GM12878 (cell line): ENCODE data around the gene OPN3. TPM values are rescaled to one million over a fixed set of nuclear protein-coding genes. Genes with fewer than 3 reads are reported as not detected.

Experiments used
- ATAC-seq: fragments of 200-7000 bp; cut with Tn5 transposase; 3 replicates; pipeline ENCODE4 v1.9.1; 2020; ENCODE audit warnings: mild to moderate bottlenecking, moderate library complexity
- BruUV-seq: library from RNA; stranded (reverse); fragments of 400-500 nt; replicated peaks from 2 replicates; lab custom pipeline; 2021; lab: Mats Ljungman, UMichigan
- CTCF ChIA-PET: fragments of 300-600 bp; sonication (Branson Sonifier 250); formaldehyde crosslinking; extraction: SDS; loops from one replicate; lab custom pipeline; 2021; ENCODE audit warnings: inconsistent platforms; lab: Yijun Ruan, JAX
- POLR2A ChIA-PET: fragments of 350-600 bp; formaldehyde crosslinking; extraction: SDS; loops from one replicate; lab custom pipeline; 2021; ENCODE audit warnings: inconsistent platforms; lab: Charles Lee
- RAD21 ChIA-PET: fragments of 300-600 bp; sonication (Branson Sonifier 250); formaldehyde crosslinking; loops from one replicate; lab custom pipeline; 2023; ENCODE audit warnings: antibody characterized with exemption; ENCODE audit not compliant: unreplicated experiment; lab: Charles Lee
- SMC1A ChIA-PET: fragments of 300-600 bp; sonication (Branson Sonifier 250); formaldehyde crosslinking; loops from one replicate; lab custom pipeline; 2023; ENCODE audit not compliant: unreplicated experiment, uncharacterized antibody; lab: Charles Lee
- DNase-seq: peaks from one replicate; pipeline ENCODE4 v3.0.0-alpha.2; 2011; ENCODE audit warnings: low read depth, low spot score
- FAIRE-seq: peaks from 3 replicates; lab custom pipeline; 2011; peaks lifted over from hg19 to GRCh38; lab: Jason Lieb, UNC
- H2AFZ ChIP-seq: 2 replicates; pipeline ENCODE4 v1.6.0; 2011; ENCODE audit warnings: low read depth, low read length, control low read depth; ENCODE audit not compliant: control insufficient read depth
- H3K27ac ChIP-seq: 2 replicates; pipeline ENCODE4 v1.5.1; 2011; ENCODE audit warnings: control low read depth; ENCODE audit not compliant: control insufficient read depth, insufficient read depth
- H3K27me3 ChIP-seq, 2 experiments: replicated peaks in 1 of 2; 2 replicates each; pipeline versions ENCODE4 v1.6.0 to v1.6.1; 2011; ENCODE audit warnings: low read length in 1 of 2; ENCODE audit not compliant: control insufficient read depth in 2 of 2, insufficient read depth in 2 of 2
- H3K36me3 ChIP-seq, 2 experiments: 2 replicates each; pipeline ENCODE4 v1.5.1; 2011; ENCODE audit warnings: low read length in 1 of 2; ENCODE audit not compliant: control insufficient read depth in 2 of 2, insufficient read depth in 2 of 2
- H3K4me1 ChIP-seq: 2 replicates; pipeline ENCODE4 v1.6.1; 2011; ENCODE audit warnings: mild to moderate bottlenecking, low read length, moderate library complexity, mixed read lengths; ENCODE audit not compliant: control insufficient read depth, insufficient read depth
- H3K4me2 ChIP-seq: 2 replicates; pipeline ENCODE4 v1.6.0; 2011; ENCODE audit warnings: control low read depth; ENCODE audit not compliant: control insufficient read depth, insufficient read depth
- H3K4me3 ChIP-seq: fragments of 200-600 bp; sonication (generic); 2 replicates; pipeline ENCODE4 v1.5.1; 2016
- H3K79me2 ChIP-seq: 2 replicates; pipeline ENCODE4 v1.6.0; 2011; ENCODE audit warnings: low read length; ENCODE audit not compliant: control insufficient read depth, insufficient read depth
- H3K9ac ChIP-seq: 2 replicates; pipeline ENCODE4 v1.8.0; 2011; ENCODE audit warnings: low read length, control low read depth, mixed read lengths; ENCODE audit not compliant: control insufficient read depth, insufficient read depth
- H3K9me3 ChIP-seq: replicated peaks from 3 replicates; pipeline ENCODE4 v1.5.1; 2011; ENCODE audit warnings: mild to moderate bottlenecking, low read length; ENCODE audit not compliant: control insufficient read depth, insufficient read depth
- H4K20me1 ChIP-seq: 2 replicates; pipeline ENCODE4 v1.6.0; 2011; ENCODE audit not compliant: control insufficient read depth, insufficient read depth
- ATF7 ChIP-seq: fragments of 450-650 bp; IDR thresholded peaks from 2 replicates; pipeline ENCODE4 v1.6.1; 2016; ENCODE audit warnings: low read depth, mild to moderate bottlenecking
- CHD4 ChIP-seq: fragments of 200-600 bp; sonication (generic); IDR thresholded peaks from 2 replicates; pipeline ENCODE4 v1.6.1; 2016; ENCODE audit warnings: mild to moderate bottlenecking
- CTCF ChIP-seq, 3 experiments: IDR thresholded peaks in 2 of 3; conservative IDR thresholded peaks in 1 of 3; 2 replicates each; pipeline ENCODE4 v1.5.1; 2011; ENCODE audit warnings: low read depth in 3 of 3, low read length in 3 of 3, mild to moderate bottlenecking in 3 of 3, control low read depth in 2 of 3, moderate library complexity in 2 of 3, inconsistent platforms in 1 of 3, mixed read lengths in 1 of 3; ENCODE audit not compliant: control insufficient read depth in 2 of 3, insufficient read depth in 1 of 3; ENCODE audit errors: extremely low read depth in 1 of 3
- HCFC1 ChIP-seq: fragments of 150-350 bp; IDR thresholded peaks from 2 replicates; pipeline ENCODE4 v1.6.1; 2014; ENCODE audit warnings: low read length
- HDAC2 ChIP-seq: fragments of 200-600 bp; sonication (generic); IDR thresholded peaks from 2 replicates; pipeline ENCODE4 v1.6.1; 2017
- HSF1 ChIP-seq: fragments of 150-350 bp; IDR thresholded peaks from 2 replicates; pipeline ENCODE4 v1.6.1; 2014; ENCODE audit warnings: mild to moderate bottlenecking, low read depth, low read length
- IKZF1 ChIP-seq: fragments of 450-650 bp; conservative IDR thresholded peaks from 2 replicates; pipeline ENCODE4 v1.6.1; 2017; ENCODE audit warnings: antibody characterized with exemption, mild to moderate bottlenecking
- JUND ChIP-seq: IDR thresholded peaks from 2 replicates; pipeline ENCODE4 v1.6.1; 2012; ENCODE audit warnings: low read depth, mild to moderate bottlenecking, low read length, improper control_type of control experiment, moderate library complexity
- KAT2A ChIP-seq: conservative IDR thresholded peaks from 2 replicates; pipeline ENCODE4 v1.6.1; 2011; ENCODE audit warnings: low read depth, low read length; ENCODE audit not compliant: control insufficient read depth
- RAD21 ChIP-seq: IDR thresholded peaks from 2 replicates; pipeline ENCODE4 v1.6.1; 2011; ENCODE audit warnings: mild to moderate bottlenecking, low read depth, low read length, moderate library complexity; ENCODE audit not compliant: insufficient read depth
- RB1 ChIP-seq: fragments of 450-650 bp; formaldehyde crosslinking; IDR thresholded peaks from 2 replicates; pipeline ENCODE4 v1.6.1; 2017; ENCODE audit warnings: mild to moderate bottlenecking, borderline replicate concordance
- SKIL ChIP-seq: fragments of 450-650 bp; IDR thresholded peaks from 2 replicates; pipeline ENCODE4 v1.6.1; 2017; ENCODE audit warnings: mild to moderate bottlenecking, low read depth, inconsistent platforms; ENCODE audit not compliant: poor library complexity, severe bottlenecking
- SMC3 ChIP-seq: IDR thresholded peaks from 2 replicates; pipeline ENCODE4 v1.6.1; 2011; ENCODE audit warnings: low read length, improper control_type of control experiment, borderline replicate concordance
- ZBTB40 ChIP-seq: fragments of 450-650 bp; IDR thresholded peaks from 2 replicates; pipeline ENCODE4 v1.6.1; 2016; ENCODE audit warnings: mild to moderate bottlenecking, moderate library complexity, borderline replicate concordance
- WGBS: methylation state at CpG from one replicate; pipeline ENCODE4 v1.1.6; 2016; ENCODE audit warnings: low lambda C conversion rate; ENCODE audit not compliant: insufficient replicate concordance, insufficient coverage; ENCODE audit errors: missing lambda C conversion rate; 5-methylcytosine and 5-hydroxymethylcytosine counted together
- in situ Hi-C: fragments of 300-500 bp; cut with MboI; formaldehyde crosslinking; loops from 9 replicates; pipeline ENCODE4 v1.14.3; 2018; ENCODE audit warnings: mixed read lengths
- intact Hi-C: fragments of 100-400 bp; cut with micrococcal nuclease; formaldehyde crosslinking; loops from one replicate; pipeline ENCODE4 v1.14.2; 2022; ENCODE audit not compliant: unreplicated experiment
- polyA plus RNA-seq, 11 experiments: library from polyadenylated mRNA; depleted of rRNA in 4 of 11; unstranded in 6 of 11; stranded (reverse) in 5 of 11; fragments of >200 nt; fragmentation: Nextera tagmentation in 4 of 11; fragmentation: Illumina TruSeq in 1 of 11; extraction: Ambion mirVana in 4 of 11; extraction: Trizol in 1 of 11; gene quantifications; 1 replicate in 1 of 11; 2 replicates in 10 of 11; pipeline versions ENCODE4 v1.2.1 to v1.2.3, GENCODE V29; 2011 to 2016; ENCODE audit warnings: inconsistent platforms in 2 of 11, missing spikeins in 2 of 11, low read depth in 1 of 11
- total RNA-seq, 4 experiments: library from RNA; depleted of rRNA in 3 of 4; stranded (reverse); fragments of >200 nt in 3 of 4; fragmentation: Illumina TruSeq in 1 of 4; extraction: Trizol in 1 of 4; gene quantifications; 2 replicates each; pipeline versions ENCODE4 v1.2.1 to v1.2.3, GENCODE V29; 2013 to 2021

Gene OPN3
- total and polyA plus RNA-seq, 10 of the 15 experiments (the other 5 are each of a cell fraction or from before 2014, with no cell fraction given) = 0.26 to 12.2 (median 7.4) TPM

GRCh38 chr1:241611063-241611462 lies 29.1 kb downstream of the OPN3 start:
- peak overlapping the region; percentile 81 for H2AFZ ChIP-seq
- H3K4me3 ChIP-seq = no peak overlapping the region
- RAD21 ChIA-PET = interaction anchor here (0.7 to 2.5 kb wide), 17 partner anchors 10 to 406 kb away, joined by 3 to 23 read pairs (median 4); partner anchors contain the start of gene KMO
- no peaks in the 10 kb centered on the region for H3K27me3 ChIP-seq
- no peaks in the 10 kb centered on the region for H3K36me3 ChIP-seq
- in situ Hi-C loops = loop anchor here (5.0 to 10.0 kb wide), 2 partner anchors 231 to 384 kb away; partner anchors contain the start of gene MAP1LC3C
- no peaks in the 10 kb centered on the region for H4K20me1 ChIP-seq
- DNase-seq = no peak
- CTCF ChIA-PET = interaction anchor here (0.6 to 4.8 kb wide), 58 partner anchors 8 to 1626 kb away, joined by 3 to 59 read pairs (median 4); partner anchors contain the start of genes MAP1LC3C and WDR64
- no peak overlapping the region for H3K4me2 ChIP-seq
- no peaks in the 10 kb centered on the region for H3K9me3 ChIP-seq
- no TSS peak for BruUV-seq
- POLR2A ChIA-PET = interaction anchor here (0.6 kb wide), 1 partner anchor 220 kb away, joined by 3 read pairs; no protein-coding TSS in a partner anchor
- 1% methylated on average over 3 of the region's 3 CpGs for WGBS
- intact Hi-C loops = loop anchor here (2.0 to 10.0 kb wide), 6 partner anchors 79 to 876 kb away; partner anchors contain the start of genes KMO and MAP1LC3C
- SMC1A ChIA-PET = interaction anchor here (0.6 to 2.9 kb wide), 27 partner anchors 8 to 405 kb away, joined by 3 to 28 read pairs (median 4); partner anchors contain the start of genes KMO and MAP1LC3C
- H3K27ac ChIP-seq = no peak overlapping the region
- peak; percentile 96 for ATAC-seq
- no peak overlapping the region for H3K9ac ChIP-seq
- peak; percentile 47 for FAIRE-seq
- no peaks in the 10 kb centered on the region for H3K79me2 ChIP-seq
- peaks cover 5% of the 10 kb centered on the region; the same call in 1 of the 2 replicates for H3K4me1 ChIP-seq
- TF ChIP-seq JUND (no peak), CTCF (IDR thresholded peaks at IDR 0.05 in 2 of 3, conservative IDR thresholded peaks at IDR 0.05 in 1 of 3; ENCODE audit: control insufficient read depth in 2 of 3, extremely low read depth in 1 of 3, insufficient read depth in 1 of 3, low read depth in 3 of 3, low read length in 3 of 3) (peak; percentile 59 to 67 (median 62); a peak in 5 of 6 replicates), RB1 (no peak), ZBTB40 (no peak), HDAC2 (no peak), CHD4 (no peak), SMC3 (peak; percentile 53; the same call in 1 of the 2 replicates), KAT2A (no peak), SKIL (peak; percentile 18), IKZF1 (no peak), HCFC1 (no peak), RAD21 (peak; percentile 80), ATF7 (no peak), HSF1 (no peak)
